ENCODE results near the gene MARS1. TPM values are rescaled to one million over a fixed set of nuclear protein-coding genes. Genes with fewer than 3 reads are reported as not detected.

MARS1 gene
- total and polyA plus RNA-seq, 5 experiments from 2014 or later: 81.0 to 386 (median 93.5) TPM

Small RNA genes lying within 50 kb of the gene (microRNA-seq; reads per million reads assigned to microRNA genes)
- gene MIR616 (ENCODE audit: borderline microRNAs expressed): 2.1 reads per million
- gene MIR6758 (ENCODE audit: borderline microRNAs expressed): not detected

Other genes starting within 250 kb of the MARS1 start
- gene STAC3, start 236.9 kb upstream of the MARS1 start, total RNA-seq: 1 to 10 TPM; 2.5 to 2.6 TPM
- not detected for gene STAC3, start 236.9 kb upstream of the MARS1 start, polyA plus RNA-seq
- gene R3HDM2, start 57.0 kb upstream of the MARS1 start, total RNA-seq: 100 to 1,000 TPM; 104 to 115 TPM
- 10 to 100 TPM in 1 of 3 donors, 1 to 10 TPM in 2; 5.4 to 17.3 (median 7.4) TPM for gene R3HDM2, start 57.0 kb upstream of the MARS1 start, polyA plus RNA-seq
- gene INHBC, start 53.3 kb upstream of the MARS1 start, total RNA-seq: under 1 TPM; 0.18 to 0.19 TPM
- gene INHBC, start 53.3 kb upstream of the MARS1 start, polyA plus RNA-seq: not detected
- not detected for gene INHBE, start 32.8 kb upstream of the MARS1 start, total RNA-seq
- under 1 TPM in 1 of 3 donors, not detected in 2; 0.16 TPM for gene INHBE, start 32.8 kb upstream of the MARS1 start, polyA plus RNA-seq
- gene GLI1, start 28.3 kb upstream of the MARS1 start, total RNA-seq: 1 to 10 TPM; 1.9 to 2.7 TPM
- not detected for gene GLI1, start 28.3 kb upstream of the MARS1 start, polyA plus RNA-seq
- gene ARHGAP9, start 8.2 kb upstream of the MARS1 start, total RNA-seq: 100 to 1,000 TPM; 287 to 291 TPM
- 100 to 1,000 TPM; 136 to 240 (median 150) TPM for gene ARHGAP9, start 8.2 kb upstream of the MARS1 start, polyA plus RNA-seq
- gene DDIT3, start 32.4 kb downstream of the MARS1 start, total RNA-seq: 10 to 100 TPM; 88.0 to 89.5 TPM
- 10 to 100 TPM; 13.1 to 18.7 (median 15.5) TPM for gene DDIT3, start 32.4 kb downstream of the MARS1 start, polyA plus RNA-seq
- 100 to 1,000 TPM in 1 of 2 experiments, 10 to 100 TPM in 1; 98.5 to 104 TPM for gene MBD6, start 34.8 kb downstream of the MARS1 start, total RNA-seq
- gene MBD6, start 34.8 kb downstream of the MARS1 start, polyA plus RNA-seq: 1 to 10 TPM in 2 of 3 donors, under 1 TPM in 1; 0.38 to 2.5 (median 2.1) TPM
- gene DCTN2, start 59.1 kb downstream of the MARS1 start, total RNA-seq: 10 to 100 TPM; 69.0 to 70.5 TPM
- 10 to 100 TPM; 60.6 to 67.8 (median 67.7) TPM for gene DCTN2, start 59.1 kb downstream of the MARS1 start, polyA plus RNA-seq
- 1 to 10 TPM; 1.5 to 2.3 TPM for gene KIF5A, start 62.0 kb downstream of the MARS1 start, total RNA-seq
- gene KIF5A, start 62.0 kb downstream of the MARS1 start, polyA plus RNA-seq: under 1 TPM in 2 of 3 donors, not detected in 1; 0.17 to 0.20 TPM
- gene PIP4K2C, start 103.1 kb downstream of the MARS1 start, total RNA-seq: 10 to 100 TPM; 23.4 to 24.8 TPM
- gene PIP4K2C, start 103.1 kb downstream of the MARS1 start, polyA plus RNA-seq: 10 to 100 TPM; 10.9 to 24.6 (median 22.7) TPM
- 10 to 100 TPM; 36.2 to 36.3 TPM for gene DTX3, start 116.8 kb downstream of the MARS1 start, total RNA-seq
- 1 to 10 TPM; 4.9 to 9.4 (median 7.7) TPM for gene DTX3, start 116.8 kb downstream of the MARS1 start, polyA plus RNA-seq
- under 1 TPM; 0.27 to 0.55 TPM for gene ARHGEF25, start 123.4 kb downstream of the MARS1 start, total RNA-seq
- not detected for gene ARHGEF25, start 123.4 kb downstream of the MARS1 start, polyA plus RNA-seq
- under 1 TPM in 1 of 2 experiments, not detected in 1; 0.30 TPM for gene B4GALNT1, start 145.1 kb downstream of the MARS1 start, total RNA-seq
- gene B4GALNT1, start 145.1 kb downstream of the MARS1 start, polyA plus RNA-seq: not detected
- 100 to 1,000 TPM; 158 to 166 TPM for gene OS9, start 206.1 kb downstream of the MARS1 start, total RNA-seq
- gene OS9, start 206.1 kb downstream of the MARS1 start, polyA plus RNA-seq: 10 to 100 TPM; 53.6 to 56.3 (median 53.6) TPM

All from naive thymus-derived CD8-positive, alpha-beta T cell (primary cell).